Posterior cingulate gyrus (tissue), 11 donors: ENCODE results near the gene PTS.
A peak's percentile ranks its signal among the peaks of the same experiment; 100 is the strongest.

Experiments
- DNase-seq, 10 donors: peaks; one replicate each; pipeline versions ENCODE4 v3.0.0 to v3.0.0-alpha.2; 2020 to 2021; ENCODE audit warnings: mixed read lengths in 3 of 10
- intact Hi-C: fragments of 100-400 bp; cut with DNase I; formaldehyde crosslinking; loops from one replicate; pipeline ENCODE4 v1.15.1; 2023

The PTS gene

GRCh38 chr11:112253605-112254242 is 27.5 kb downstream of the PTS start:
- intact Hi-C loops, result no loop called here
- DNase-seq, result no peak

DNA sequence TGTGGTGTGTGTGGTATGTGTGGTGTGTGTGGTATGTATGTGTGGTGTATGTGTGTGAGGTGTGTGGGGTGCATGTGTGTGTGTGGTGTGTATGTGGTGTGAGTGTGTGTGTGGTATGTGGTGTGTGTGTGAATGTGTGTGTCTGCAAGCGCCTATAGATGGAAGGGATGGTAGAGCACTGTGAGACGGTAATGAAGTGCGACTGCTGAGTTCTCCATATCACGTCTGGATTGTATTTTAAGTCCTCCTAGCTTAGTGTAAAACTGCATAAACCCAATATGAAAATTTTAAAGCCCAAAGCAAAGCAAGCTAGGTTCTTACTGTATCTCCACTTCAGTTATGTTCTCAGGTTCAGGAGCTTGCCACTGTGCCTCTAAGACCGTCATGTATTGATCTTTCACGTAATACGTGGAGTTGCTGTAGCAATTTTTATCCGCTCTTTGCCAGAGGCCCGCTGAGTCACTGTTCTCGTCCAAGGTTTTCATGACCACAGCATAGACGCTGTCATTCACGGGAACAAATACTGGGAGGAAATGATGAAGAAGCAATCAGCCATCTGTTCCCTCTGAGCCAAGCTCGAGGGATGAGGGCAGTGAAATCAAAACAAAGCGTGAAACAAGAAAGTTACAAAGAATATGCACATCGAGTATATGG is 29.0 kb downstream of the PTS start:
- intact Hi-C loops, result no loop called here
- DNase-seq, result peak in 1 of 10 donors; percentile 19

DNA sequence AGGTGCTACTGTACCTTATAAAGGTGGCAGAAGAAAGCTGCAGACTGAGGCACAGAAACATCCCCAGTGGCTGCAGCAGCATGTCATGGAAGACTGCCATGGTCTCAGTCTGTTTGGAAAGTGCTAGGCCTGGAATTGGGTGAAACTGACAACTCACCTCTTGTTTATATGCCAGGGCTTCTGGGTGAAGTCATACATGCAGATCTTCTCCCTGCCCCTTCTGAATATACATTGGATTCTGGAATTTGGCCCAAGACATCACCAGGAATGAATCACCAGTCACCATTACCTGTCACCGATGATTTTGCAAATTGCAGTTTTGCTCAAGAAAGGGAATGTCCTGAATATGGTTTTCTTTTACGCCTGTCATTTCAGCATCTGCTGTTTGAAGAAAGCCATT is 34.3 kb downstream of the PTS start, which contains the start of gene PLET1:
TSS of gene PLET1 (minus strand) at position 371 of the 400 bp plus-strand sequence. CDS start at position 100, 271 bp downstream.
- intact Hi-C loops, result no loop called here

GRCh38 chr11:112265659-112266409 is 39.6 kb downstream of the PTS start:
- DNase-seq, result no peak
- intact Hi-C loops, result no loop called here

More for the DNA sequence above, 34.3 kb downstream of the PTS start, which contains the start of gene PLET1:
- DNase-seq, result no peak

GRCh38 chr11:112266410-112266778 is 40.2 kb downstream of the PTS start:
- DNase-seq, result no peak
- intact Hi-C loops, result no loop called here

DNA sequence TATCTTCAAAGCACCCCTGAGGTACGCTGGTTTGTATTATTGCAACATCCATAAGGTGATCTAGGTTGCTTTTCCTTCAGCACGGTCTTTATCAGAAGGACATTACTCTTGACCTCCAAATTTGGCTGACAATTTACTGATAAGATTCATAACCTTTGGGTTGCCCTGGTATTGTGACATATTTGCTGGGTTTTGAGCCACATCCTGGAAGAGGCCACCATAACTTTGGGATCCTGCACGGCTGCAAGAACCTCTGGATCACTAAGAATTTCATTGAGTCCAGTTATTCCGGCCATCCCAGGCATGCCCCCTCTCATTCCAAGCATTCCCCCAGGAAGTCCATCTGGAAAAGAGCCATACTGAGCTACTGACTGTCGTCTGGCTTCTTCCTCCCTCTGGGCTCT is 41.0 kb downstream of the PTS start:
- intact Hi-C loops, result no loop called here
- no peak for DNase-seq

GRCh38 chr11:112268406-112268805 is 42.2 kb downstream of the PTS start:
- no peak for DNase-seq
- intact Hi-C loops, result no loop called here

GRCh38 chr11:112269139-112269538 is 42.9 kb downstream of the PTS start:
- intact Hi-C loops, result no loop called here

DNA sequence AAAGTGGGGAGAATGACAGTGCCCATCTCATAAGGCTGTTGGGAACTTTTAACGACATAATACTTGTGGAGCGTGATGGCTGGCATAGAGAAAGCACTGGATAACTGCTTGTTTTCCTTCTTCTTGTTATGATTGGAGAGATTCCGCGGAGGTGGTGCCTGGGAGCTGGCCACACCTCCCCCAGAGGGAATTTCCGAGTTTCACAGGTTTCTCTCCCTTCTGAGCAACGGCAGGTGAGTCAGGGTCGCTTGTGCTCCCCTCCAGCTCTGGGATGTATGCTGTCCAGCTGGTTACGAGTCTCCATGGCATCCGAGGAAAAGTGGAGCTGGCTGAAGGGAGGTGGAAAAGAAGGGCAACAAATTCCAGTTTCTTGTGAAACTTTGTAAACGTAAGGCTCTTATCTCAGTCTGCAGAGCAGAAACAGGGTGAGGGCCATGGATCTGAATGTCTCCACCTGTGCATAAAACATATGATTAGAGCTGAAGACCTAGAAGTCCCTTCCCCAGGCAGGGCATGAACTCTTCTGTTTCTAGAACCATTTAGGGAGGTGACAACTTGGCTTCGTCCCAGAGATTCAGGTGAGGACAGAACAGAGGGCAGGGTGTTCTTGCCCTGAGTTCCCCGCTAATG is 44.4 kb downstream of the PTS start:
- DNase-seq, result no peak
- intact Hi-C loops, result no loop called here

More at GRCh38 chr11:112269139-112269538, 42.9 kb downstream of the PTS start:
- DNase-seq, result no peak

- DNase-seq, result no peak
- intact Hi-C loops, result no loop called here
Observed at GRCh38 chr11:112271242-112271641, 45.0 kb downstream of the PTS start.

- no peak for DNase-seq
- intact Hi-C loops, result no loop called here
Observed at GRCh38 chr11:112273066-112273465, 46.8 kb downstream of the PTS start.

DNA sequence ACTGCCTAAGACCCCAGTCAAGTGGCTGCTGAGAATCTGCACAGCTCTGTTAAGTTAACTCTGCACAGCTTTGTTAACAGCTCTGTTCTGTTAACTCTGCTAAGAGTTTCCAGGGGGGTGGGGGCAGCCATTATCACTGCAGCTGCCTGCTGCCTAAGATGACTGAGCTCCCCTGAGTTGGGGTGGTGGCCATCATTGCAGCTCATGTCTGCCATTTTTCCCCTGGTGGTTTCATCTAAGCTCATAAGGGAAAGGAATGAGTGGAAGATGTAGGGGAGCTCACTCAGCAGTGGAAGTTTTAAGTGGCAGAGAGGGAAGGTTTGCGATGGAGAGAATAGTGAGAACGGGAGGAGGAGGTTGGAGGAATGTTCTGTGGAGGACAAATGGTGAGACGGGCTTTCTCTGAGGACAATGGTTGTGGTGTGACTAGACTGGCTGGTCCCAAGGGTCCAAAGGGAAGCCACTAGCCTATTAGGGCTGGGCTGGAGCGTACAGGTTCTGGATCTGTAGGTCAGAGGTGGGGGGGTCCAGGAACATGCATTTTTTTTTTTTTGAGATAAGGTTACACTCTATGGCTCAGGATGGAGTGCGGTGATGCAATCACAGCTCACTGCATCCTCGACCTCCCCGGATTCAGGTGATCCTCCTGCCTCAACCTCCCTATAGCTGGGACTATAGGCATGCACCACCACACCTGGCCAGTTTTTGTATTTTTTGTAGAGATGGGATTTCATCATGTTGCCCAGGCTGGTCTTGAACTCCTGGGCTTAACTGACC is 48.0 kb downstream of the PTS start:
- no peak for DNase-seq
- intact Hi-C loops, result no loop called here

GRCh38 chr11:112277029-112277428 is 50.8 kb downstream of the PTS start:
- DNase-seq, result no peak
- intact Hi-C loops, result no loop called here

DNA sequence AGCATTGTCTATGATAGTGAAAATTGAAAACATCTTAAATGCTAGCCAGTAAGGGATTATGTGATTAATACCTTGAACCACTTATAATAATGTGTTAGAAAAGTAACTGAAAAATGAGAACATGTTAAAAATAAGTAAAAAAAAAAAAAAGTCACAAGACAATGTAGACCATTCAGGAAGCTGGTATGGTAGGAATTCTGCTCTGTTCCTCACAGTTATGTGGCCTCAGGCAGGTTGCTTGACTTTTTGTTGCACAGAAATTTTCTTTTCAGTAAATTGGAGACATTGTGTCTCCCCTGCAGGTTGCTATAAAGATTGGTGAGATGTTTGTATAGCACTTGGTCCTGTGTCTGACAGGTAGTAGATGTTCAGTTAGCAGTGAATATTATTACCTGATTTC is 51.7 kb downstream of the PTS start:
- DNase-seq, result no peak
- intact Hi-C loops, result no loop called here

GRCh38 chr11:112278803-112279202 is 52.6 kb downstream of the PTS start:
- intact Hi-C loops, result no loop called here
- DNase-seq, result no peak

- intact Hi-C loops, result loop anchor here (1.0 to 2.0 kb wide), 3 partner anchors 53 to 167 kb away; partner anchors contain the start of gene PTS
- peak; percentile 48 to 95 (median 79) for DNase-seq
Observed at GRCh38 chr11:112279901-112280267, 53.7 kb downstream of the PTS start.

DNA sequence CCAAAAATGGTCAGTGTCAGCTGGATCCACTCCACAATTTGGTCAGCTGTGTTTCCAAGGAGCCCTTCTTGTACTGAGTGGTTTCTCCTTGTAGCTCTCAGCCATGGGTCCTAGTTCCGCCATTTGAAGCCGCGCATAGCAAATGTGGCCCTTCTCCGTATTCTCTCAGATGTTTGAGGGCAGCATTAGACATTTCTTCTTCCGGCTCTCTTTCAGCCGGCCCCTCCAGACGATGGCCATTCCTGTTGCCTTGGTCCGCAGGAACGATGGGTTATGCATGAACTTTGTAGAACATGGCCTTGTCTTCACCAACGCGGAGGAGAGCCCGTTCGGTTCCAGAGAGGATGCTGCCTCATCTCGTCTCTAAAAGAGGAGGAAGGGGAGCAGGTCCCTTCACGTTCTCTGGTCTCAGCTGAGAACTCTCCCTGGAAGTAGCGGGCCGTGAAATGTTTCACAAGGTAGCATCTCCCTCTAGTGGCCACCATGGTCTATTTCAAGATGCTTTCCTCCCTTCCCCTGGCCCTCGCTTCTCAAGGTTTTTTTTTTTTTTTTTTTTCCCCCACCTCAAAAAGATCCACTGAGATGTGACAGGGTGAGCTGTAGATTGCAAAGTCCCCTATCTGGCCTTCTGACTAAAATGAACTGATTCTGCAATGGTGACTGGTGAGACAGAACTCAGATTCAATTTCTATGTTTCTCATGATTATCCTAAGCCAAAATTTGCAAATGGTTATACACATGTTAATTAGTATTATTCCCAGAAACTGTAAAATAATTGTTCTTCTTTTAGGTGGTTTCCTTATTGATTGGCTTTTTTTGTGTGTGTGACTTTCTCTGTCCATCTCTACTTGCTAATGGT is 54.3 kb downstream of the PTS start:
- peak in 8 of 10 donors; percentile 37 to 93 (median 64) for DNase-seq
- intact Hi-C loops, result loop anchor here (1.0 to 2.0 kb wide), 3 partner anchors 54 to 167 kb away; partner anchors contain the start of gene PTS

- intact Hi-C loops, result loop anchor here (2.0 kb wide), 1 partner anchor 55 kb away; the partner anchor contains the start of gene PTS
- DNase-seq, result no peak
Observed at GRCh38 chr11:112281726-112282125, 55.5 kb downstream of the PTS start.
